ENCODE results near the gene CNOT4.

DNA sequence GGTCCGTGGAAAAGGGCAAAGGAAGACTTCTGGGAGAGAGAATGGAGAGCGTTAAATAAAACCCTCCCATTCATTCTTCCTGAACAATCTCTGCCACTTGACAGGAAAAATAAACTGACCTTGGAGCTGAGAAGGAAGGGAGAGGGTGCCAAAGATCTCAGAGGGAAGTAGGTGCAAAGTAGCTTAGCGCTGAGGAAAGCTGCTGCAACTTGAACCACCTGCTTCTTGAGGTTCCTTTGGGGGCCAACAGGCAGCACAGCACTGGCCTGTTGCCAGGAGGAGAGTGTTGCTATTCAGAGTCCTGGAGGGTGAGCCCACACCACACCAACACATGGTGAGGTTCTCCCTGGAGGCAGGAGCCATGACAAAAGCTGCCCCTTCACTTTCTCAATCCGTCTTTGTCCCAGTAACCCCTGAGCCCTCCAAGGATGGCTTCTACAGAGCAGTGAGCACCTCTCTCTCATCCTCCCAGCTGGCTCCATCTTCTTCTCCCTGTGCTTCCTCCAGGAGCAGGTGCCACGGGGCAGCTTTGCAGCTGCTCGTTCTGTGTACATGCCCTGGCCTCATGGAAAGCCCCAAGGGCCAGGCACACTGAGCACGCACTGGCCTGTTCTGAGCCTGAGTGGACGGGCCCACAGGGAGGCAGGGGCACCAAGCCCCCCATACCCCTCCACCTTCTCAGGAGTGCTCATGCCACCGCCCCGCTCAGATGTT lies 174.9 kb downstream of the CNOT4 start:
- TF ChIP-seq CTCF (IDR thresholded peaks at IDR 0.05) (no peak), POLR2A (IDR thresholded peaks at IDR 0.05) (no peak)

Measured in tibial nerve (tissue), 3 donors.